NCI-H1092 (cell line): ENCODE data around the gene NME8.
A peak's percentile ranks its signal among the peaks of the same experiment; 100 is the strongest.

ENCODE experiments used
- DNase-seq: peaks from one replicate; lab custom pipeline; 2025; lab: John Stamatoyannopoulos, UW

Gene NME8

DNA sequence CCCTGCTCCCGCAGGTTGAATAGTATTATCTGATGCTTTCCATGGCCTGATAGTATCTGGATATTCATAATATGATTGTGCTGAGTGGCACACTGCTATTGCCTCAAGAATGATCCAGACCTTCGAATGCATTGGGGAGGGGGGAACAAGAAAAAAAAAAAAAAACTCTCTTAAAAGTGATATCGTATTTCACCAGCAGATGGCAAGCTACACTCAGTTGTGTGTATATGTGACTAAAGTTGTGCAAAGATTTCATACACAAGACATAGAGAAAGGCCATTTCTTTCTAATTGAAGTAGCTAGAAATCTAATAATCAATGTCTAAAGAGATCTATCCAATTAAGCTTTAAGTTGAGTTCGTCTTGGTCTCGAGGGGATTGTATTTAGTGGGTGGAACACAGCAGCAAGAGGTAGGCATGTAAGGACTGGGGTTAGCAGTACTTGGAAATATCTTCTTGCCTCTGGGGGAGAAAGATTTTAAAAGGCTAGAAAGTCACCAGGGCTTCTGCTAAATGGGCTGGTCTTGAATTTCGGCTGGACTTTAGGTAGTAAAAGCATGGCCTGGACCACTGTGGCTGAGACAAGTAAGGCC, 52.9 kb downstream of the NME8 start:
- peak; percentile 16 for DNase-seq

GRCh38 chr7:37901890-37902524, 53.6 kb downstream of the NME8 start:
- DNase-seq: no peak

- no peak for DNase-seq
Measured at GRCh38 chr7:37908221-37908788, 59.9 kb downstream of the NME8 start.

GRCh38 chr7:37912756-37913155, 64.4 kb downstream of the NME8 start:
- no peak for DNase-seq

DNA sequence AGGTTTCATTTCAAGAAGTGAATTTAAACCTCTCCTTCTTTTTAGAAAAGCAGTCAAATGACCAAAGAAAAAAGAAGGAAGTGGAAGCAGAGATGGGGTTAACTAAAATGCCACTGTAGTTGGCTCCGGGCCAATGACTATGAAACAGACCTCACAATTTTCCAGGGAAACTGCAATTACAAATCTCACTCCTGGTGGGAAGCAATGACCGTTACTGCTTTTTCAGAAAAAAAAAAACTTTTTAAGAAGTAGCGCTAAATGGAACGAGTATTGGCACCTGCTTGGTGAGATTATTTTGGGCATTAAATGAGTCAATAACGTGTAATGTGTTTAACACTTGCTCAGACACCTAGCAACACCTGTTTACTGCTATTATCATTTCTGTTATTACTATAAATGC, 67.0 kb downstream of the NME8 start:
- no peak for DNase-seq

DNA sequence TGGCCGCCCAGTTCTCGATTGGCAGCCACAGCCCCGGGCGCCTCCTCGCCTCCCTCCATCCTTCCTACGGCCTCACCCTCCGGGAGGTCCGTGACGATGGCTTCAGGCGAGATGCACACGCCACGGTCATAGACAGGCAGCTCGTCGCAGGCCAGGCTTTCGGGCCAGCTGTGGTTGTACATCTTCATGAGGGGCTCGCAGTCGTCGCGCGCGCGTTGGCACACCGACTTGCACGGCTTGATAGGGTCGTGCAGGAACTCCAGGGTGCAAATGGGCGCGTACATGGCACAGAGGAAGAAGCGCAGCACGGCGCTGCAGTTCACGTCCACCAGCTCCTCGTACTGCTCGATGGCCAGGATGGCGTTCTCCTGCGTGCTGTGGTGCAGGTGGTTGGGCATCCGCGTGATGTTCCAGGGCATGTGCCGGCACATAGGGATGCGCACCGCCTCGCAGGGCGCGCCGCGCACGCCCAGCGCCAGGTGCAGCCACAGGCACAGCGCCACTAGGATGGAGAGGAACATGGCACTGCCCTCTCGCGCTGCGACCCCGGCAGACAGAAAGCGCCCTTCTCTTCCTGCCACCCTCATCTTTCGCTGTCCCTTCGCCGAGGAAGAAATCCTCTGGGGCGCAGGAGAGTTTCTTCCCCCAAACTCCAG, 67.7 kb downstream of the NME8 start:
- DNase-seq: no peak

DNA sequence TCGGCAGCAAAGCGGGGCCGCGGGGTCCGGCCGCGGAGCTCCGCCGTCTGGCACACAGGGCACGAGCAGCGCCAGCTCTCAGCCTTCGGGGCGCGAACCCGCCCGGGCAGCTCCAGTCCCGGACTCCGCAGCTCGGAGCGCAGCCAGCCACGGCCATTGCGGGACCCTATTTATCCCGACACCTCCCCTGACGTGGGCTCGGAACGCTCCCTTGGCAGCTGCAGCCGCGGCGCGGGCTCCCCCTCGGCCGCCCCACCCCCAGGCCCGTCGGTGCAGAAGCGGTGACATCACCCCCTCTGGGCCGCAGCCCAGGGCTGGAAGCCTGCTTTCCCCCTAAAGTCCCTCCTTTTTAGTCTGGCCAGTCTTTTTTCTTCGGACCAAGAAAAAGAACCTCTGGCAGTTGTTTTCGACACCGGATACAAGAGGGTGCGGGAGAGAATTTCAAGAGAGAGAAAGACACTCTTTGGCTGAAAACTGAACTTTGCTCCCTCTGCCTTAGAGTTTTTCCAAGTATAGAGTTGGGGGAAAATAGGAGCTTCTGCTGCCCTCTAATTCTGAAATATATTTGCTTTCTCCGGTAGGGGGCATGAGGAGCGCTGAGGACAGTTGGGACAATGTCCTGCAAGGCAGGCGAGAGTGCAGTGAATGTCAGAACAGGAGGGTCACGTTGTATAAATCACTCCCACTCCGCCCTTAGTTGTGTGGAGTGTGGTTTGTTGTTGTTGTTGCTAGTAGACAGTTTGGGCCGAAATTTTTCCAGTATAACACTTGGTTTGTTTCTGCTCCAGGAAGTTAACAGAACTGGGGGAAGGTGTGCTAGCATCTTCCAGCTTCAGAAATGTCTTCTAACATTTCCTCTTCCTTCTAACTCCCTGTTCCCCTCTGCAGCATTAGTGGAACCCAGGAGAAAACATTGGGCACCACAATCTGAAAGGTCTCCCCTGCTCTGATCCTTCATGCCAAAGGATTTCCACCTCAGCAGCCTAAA, 68.6 kb downstream of the NME8 start, which contains the start of gene SFRP4:
SFRP4 (minus strand) TSS at position 145 of the 988 bp plus-strand sequence. CDS start 280 bp downstream, outside the sequence.
- DNase-seq: peak; percentile 4

- no peak for DNase-seq
Measured at GRCh38 chr7:37918526-37918925, 70.1 kb downstream of the NME8 start.

- DNase-seq: peak; percentile 48
Measured at GRCh38 chr7:37920305-37920848, 72.0 kb downstream of the NME8 start, which contains the start of gene EPDR1. EPDR1 (plus strand) TSS chr7:37920640; CDS start chr7:37920940, 300 bp downstream.

- DNase-seq: peak; percentile 42
Measured at GRCh38 chr7:37920849-37921805, 72.7 kb downstream of the NME8 start.

DNA sequence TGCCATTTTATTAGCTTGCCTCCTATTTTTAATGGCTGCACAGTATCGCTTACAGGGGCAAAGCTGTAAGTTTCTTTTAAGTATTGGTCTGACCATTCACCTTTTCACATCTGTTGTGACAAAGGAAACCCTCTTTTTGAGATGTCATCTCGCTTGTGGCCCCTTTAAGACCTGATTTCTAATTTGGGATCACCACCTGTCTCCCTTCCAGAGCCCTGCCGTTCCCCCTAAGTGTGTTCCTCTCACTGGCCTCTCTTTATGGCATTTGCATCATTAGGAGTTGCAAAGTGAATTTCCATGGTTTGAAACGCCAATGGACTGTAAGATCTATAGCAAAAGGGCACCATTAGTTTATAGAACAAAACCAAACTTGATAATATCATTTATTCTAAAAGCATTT, 73.5 kb downstream of the NME8 start:
- no peak for DNase-seq

DNA sequence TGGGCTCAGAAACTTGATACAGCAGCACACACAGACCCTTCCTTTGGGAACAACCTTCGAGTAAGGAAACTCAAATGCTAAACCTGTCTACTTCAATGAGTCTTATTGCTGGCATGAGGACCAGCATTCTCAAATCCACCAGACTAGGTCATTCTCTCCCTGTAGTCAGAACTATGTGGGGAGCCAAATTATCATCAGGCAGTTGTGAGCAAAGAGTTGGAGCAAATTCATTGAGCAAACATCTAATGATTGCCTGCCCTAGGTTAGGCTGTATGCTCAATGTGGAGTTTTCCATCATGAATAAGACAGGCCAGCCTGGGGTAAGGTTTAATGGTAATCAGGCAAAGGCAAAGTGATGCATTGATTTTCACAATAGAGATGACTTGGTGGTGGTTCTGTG, 75.6 kb downstream of the NME8 start:
- no peak for DNase-seq

DNA sequence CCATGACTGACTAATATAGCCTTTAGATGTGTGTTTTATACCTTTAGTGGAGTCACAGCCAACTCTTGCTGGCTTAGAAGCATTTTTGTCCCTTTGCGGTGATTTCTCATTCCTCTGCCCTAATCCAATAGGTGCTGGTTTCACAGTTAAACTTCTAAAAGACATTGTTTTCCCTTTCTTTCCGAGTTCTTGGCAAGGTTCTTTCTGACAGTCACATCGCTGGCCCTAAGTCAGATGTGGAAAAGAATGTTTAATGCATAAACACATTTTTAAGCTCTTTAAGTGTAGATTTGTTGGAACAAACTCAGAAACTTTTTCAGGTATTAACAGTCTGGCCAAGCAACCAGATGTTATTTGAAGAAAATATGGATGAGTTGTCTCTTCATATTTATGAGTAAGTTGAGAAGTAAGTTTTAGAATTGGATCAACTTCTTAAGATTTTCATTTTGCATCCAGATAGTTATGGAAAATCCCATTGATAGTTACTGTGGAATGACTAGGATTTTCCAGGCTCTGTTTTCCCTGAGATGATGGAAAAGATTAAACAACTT, 76.2 kb downstream of the NME8 start:
- no peak for DNase-seq

DNA sequence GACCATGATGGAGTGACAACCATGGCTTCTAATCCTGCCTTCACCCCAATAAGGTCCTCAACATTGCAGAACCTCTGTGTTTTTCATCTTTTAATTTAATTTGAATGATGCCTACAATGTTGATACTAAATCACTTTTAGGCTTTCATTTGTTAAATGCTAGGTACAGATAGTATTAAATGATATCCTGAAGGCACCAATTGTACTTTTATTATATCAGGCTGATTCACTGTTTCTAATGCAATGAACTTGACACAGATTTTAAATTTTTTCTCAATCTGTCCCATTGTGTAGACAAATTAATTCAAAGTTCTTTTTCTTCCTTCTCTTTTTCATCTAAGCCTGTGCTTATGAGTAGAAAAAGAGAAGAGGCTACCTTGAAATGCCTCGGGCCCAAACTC, 77.2 kb downstream of the NME8 start:
- DNase-seq: no peak

DNA sequence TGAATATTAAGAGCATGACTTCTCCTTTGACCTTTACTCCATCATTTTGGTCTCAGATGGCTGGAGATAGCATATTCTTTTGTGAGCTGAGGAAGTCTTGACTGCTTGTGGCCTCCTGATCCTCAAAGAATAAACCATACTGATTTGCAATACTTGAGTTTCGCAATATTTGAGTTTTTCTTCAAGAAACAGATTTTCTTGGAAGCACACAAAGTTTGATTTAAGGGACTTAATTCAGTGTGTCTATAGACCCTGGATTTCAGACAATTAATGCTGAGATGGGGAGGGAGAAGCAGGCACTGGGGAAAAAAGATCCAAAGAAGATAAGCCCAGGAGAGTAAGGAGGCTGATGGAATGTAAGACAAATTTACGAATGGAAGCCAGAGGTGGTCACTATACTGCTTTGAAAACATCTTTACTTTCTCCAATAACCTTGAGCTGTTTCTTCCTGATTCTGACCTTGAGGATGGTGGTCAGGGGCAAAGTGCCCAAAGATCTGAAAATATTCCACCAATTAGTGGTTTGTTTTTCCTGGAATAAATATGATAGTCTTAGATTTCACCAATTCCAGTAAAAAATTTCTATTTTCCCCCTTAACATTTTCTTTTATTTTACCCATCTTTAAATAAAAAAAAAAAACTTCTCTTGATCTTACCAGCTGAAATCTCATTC, 79.5 kb downstream of the NME8 start:
- no peak for DNase-seq

DNA sequence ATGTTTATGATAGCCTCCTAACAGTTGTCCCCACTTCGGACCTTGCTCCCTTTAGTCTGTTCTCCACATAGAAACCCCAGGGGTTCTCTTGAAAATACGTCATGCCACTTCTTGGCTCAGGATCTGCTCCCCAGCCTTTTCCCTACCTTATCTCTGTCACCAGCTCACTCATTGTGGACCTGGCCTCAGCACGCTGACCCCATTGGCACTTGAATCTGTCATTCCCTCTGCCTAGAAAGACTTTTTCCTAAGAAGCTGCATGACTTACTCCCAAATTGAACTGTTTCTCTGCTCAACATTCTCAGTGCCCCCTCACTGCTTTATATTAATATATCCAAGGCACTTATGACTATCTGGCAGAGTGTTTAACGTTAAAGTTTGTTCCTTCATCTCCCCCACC, 80.5 kb downstream of the NME8 start:
- no peak for DNase-seq

- DNase-seq: no peak
Measured at GRCh38 chr7:37930226-37930948, 82.0 kb downstream of the NME8 start.

- DNase-seq: no peak
Measured at GRCh38 chr7:37932543-37932942, 84.1 kb downstream of the NME8 start.
